Measurements from ENCODE around the gene USH1G. TPM values are rescaled to one million over a fixed set of nuclear protein-coding genes. Genes with fewer than 3 reads are reported as not detected.

The USH1G gene
- total and polyA plus RNA-seq, 2 experiments from 2014 or later = 0.65 to 1.6 TPM

- DNase-seq (ENCODE audit: low spot score) = no peak
- H3K27ac ChIP-seq = no peak overlapping the region
- TF ChIP-seq, protein P1, sequence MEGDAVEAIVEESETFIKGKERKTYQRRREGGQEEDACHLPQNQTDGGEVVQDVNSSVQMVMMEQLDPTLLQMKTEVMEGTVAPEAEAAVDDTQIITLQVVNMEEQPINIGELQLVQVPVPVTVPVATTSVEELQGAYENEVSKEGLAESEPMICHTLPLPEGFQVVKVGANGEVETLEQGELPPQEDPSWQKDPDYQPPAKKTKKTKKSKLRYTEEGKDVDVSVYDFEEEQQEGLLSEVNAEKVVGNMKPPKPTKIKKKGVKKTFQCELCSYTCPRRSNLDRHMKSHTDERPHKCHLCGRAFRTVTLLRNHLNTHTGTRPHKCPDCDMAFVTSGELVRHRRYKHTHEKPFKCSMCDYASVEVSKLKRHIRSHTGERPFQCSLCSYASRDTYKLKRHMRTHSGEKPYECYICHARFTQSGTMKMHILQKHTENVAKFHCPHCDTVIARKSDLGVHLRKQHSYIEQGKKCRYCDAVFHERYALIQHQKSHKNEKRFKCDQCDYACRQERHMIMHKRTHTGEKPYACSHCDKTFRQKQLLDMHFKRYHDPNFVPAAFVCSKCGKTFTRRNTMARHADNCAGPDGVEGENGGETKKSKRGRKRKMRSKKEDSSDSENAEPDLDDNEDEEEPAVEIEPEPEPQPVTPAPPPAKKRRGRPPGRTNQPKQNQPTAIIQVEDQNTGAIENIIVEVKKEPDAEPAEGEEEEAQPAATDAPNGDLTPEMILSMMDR (IDR thresholded peaks at IDR 0.05; ENCODE audit: poor library complexity) = no peak
- TF ChIP-seq EZH2 (IDR thresholded peaks at IDR 0.05; ENCODE audit: borderline replicate concordance) = no peak
- no peak for TF ChIP-seq EZH2phosphoT487 (IDR thresholded peaks at IDR 0.05; ENCODE audit: low read depth, severe bottlenecking, unreplicated experiment)
Measured at GRCh38 chr17:74954665-74955421, 31.8 kb upstream of the USH1G start.

DNA sequence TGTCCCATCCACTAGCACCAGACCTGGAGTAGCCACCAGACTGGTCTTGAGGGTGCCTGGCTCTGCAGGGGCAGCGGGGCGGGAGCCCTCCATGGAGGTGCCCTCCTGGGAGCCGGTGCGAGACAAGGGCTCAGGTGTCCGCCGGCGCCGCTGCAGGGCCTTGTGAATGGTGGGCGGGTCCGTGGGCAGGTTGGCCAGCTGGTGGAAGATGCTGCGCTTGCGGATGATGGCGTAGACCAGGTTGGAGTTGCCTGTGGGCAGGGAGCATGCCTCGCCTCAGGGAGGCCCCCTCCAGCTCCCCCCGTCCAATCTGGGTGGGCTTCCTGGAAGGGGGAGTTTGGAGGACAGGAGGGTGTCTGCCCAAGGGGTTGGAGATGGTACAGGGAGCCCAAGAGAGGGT, 31.1 kb upstream of the USH1G start:
- no peak overlapping the region for H3K4me3 ChIP-seq
- H4K20me1 ChIP-seq (ENCODE audit: insufficient read depth, poor library complexity, severe bottlenecking) = no peaks in the 10 kb centered on the region
- H3K27ac ChIP-seq = no peak overlapping the region
- 95% methylated on average over 15 of the region's 15 CpGs for WGBS (ENCODE audit: low lambda C conversion rate, missing lambda C conversion rate)
- no peak overlapping the region for H2AFZ ChIP-seq
- no peaks in the 10 kb centered on the region for H3K27me3 ChIP-seq
- H3K9me3 ChIP-seq (ENCODE audit: low read depth) = no peaks in the 10 kb centered on the region
- H3K79me2 ChIP-seq = no peaks in the 10 kb centered on the region
- H3K36me3 ChIP-seq (replicated peaks; ENCODE audit: insufficient read depth, low read depth) = no peaks in the 10 kb centered on the region
- peaks cover 11% of the 10 kb centered on the region for H3K4me1 ChIP-seq (ENCODE audit: insufficient read depth)
- TF ChIP-seq EZH2phosphoT487 (IDR thresholded peaks at IDR 0.05; ENCODE audit: low read depth, severe bottlenecking, unreplicated experiment) (no peak), EZH2 (IDR thresholded peaks at IDR 0.05; ENCODE audit: borderline replicate concordance) (no peak)
- TF ChIP-seq, protein P1 (IDR thresholded peaks at IDR 0.05; ENCODE audit: poor library complexity) = no peak
- no peaks in the 10 kb centered on the region for H3K9me2 ChIP-seq (replicated peaks; ENCODE audit: insufficient read depth)
- DNase-seq (ENCODE audit: low spot score) = no peak
- no peak overlapping the region for H3K4me2 ChIP-seq

More at GRCh38 chr17:74954665-74955421, 31.8 kb upstream of the USH1G start:
- no peaks in the 10 kb centered on the region for H3K79me2 ChIP-seq
- no peak overlapping the region for H3K4me2 ChIP-seq
- H3K4me3 ChIP-seq = no peak overlapping the region
- H3K9me2 ChIP-seq (replicated peaks; ENCODE audit: insufficient read depth) = no peaks in the 10 kb centered on the region
- no peaks in the 10 kb centered on the region for H3K27me3 ChIP-seq
- no peaks in the 10 kb centered on the region for H3K36me3 ChIP-seq (replicated peaks; ENCODE audit: insufficient read depth, low read depth)
- H3K4me1 ChIP-seq (ENCODE audit: insufficient read depth) = peaks cover 11% of the 10 kb centered on the region
- no peak overlapping the region for H2AFZ ChIP-seq
- WGBS (ENCODE audit: low lambda C conversion rate, missing lambda C conversion rate) = 62% methylated on average over 13 of the region's 13 CpGs
- no peaks in the 10 kb centered on the region for H3K9me3 ChIP-seq (ENCODE audit: low read depth)
- H4K20me1 ChIP-seq (ENCODE audit: insufficient read depth, poor library complexity, severe bottlenecking) = no peaks in the 10 kb centered on the region

GRCh38 chr17:74953134-74953687, 30.2 kb upstream of the USH1G start:
- H3K9me2 ChIP-seq (replicated peaks; ENCODE audit: insufficient read depth) = no peaks in the 10 kb centered on the region
- no peaks in the 10 kb centered on the region for H3K9me3 ChIP-seq (ENCODE audit: low read depth)
- H4K20me1 ChIP-seq (ENCODE audit: insufficient read depth, poor library complexity, severe bottlenecking) = no peaks in the 10 kb centered on the region
- peaks cover 11% of the 10 kb centered on the region for H3K4me1 ChIP-seq (ENCODE audit: insufficient read depth)
- WGBS (ENCODE audit: low lambda C conversion rate, missing lambda C conversion rate) = 70% methylated on average over 11 of the region's 11 CpGs
- no peak overlapping the region for H2AFZ ChIP-seq
- no peaks in the 10 kb centered on the region for H3K27me3 ChIP-seq
- TF ChIP-seq EZH2 (IDR thresholded peaks at IDR 0.05; ENCODE audit: borderline replicate concordance) (no peak), EZH2phosphoT487 (IDR thresholded peaks at IDR 0.05; ENCODE audit: low read depth, severe bottlenecking, unreplicated experiment) (no peak)
- TF ChIP-seq, protein P1 (IDR thresholded peaks at IDR 0.05; ENCODE audit: poor library complexity) = no peak
- no peaks in the 10 kb centered on the region for H3K79me2 ChIP-seq
- H3K27ac ChIP-seq = peak overlapping the region; percentile 65
- DNase-seq (ENCODE audit: low spot score) = peak; percentile 51
- no peak overlapping the region for H3K4me3 ChIP-seq
- no peaks in the 10 kb centered on the region for H3K36me3 ChIP-seq (replicated peaks; ENCODE audit: insufficient read depth, low read depth)
- no peak overlapping the region for H3K4me2 ChIP-seq

All from hepatocyte (in vitro differentiated cells).